Islet precursor cell (in vitro differentiated cells): ENCODE data around the gene USE1.
A peak's percentile ranks its signal among the peaks of the same experiment; 100 is the strongest.

Experiments
- DNase-seq: peaks from one replicate; pipeline ENCODE4 v3.0.0-alpha.2; 2018

USE1 gene

GRCh38 chr19:17235971-17236777 lies 21.0 kb downstream of the USE1 start:
- peak; percentile 78 for DNase-seq

GRCh38 chr19:17236811-17237543 lies 21.8 kb downstream of the USE1 start:
- DNase-seq, result no peak

GRCh38 chr19:17237747-17238706 lies 22.9 kb downstream of the USE1 start:
- DNase-seq, result no peak

- DNase-seq, result no peak
Measured at GRCh38 chr19:17240062-17240752, 25.1 kb downstream of the USE1 start.

- no peak for DNase-seq
Measured at GRCh38 chr19:17240826-17241399, 25.8 kb downstream of the USE1 start.

- no peak for DNase-seq
Measured at GRCh38 chr19:17242431-17243208, 27.5 kb downstream of the USE1 start.

GRCh38 chr19:17243211-17243829 lies 28.2 kb downstream of the USE1 start:
- no peak for DNase-seq

GRCh38 chr19:17243830-17244617 lies 28.9 kb downstream of the USE1 start:
- DNase-seq, result peak; percentile 80

GRCh38 chr19:17244618-17245534 lies 29.7 kb downstream of the USE1 start:
- DNase-seq, result no peak

GRCh38 chr19:17245535-17245984 lies 30.4 kb downstream of the USE1 start, which contains the start of gene NR2F6:
NR2F6 (minus strand) TSS chr19:17245919; CDS start chr19:17245220, 699 bp downstream.
- no peak for DNase-seq

- peak; percentile 90 for DNase-seq
Measured at GRCh38 chr19:17246681-17247425, 31.7 kb downstream of the USE1 start.

- DNase-seq, result peak; percentile 76
Measured at GRCh38 chr19:17248011-17248776, 33.0 kb downstream of the USE1 start.

- no peak for DNase-seq
Measured at GRCh38 chr19:17249887-17250548, 34.9 kb downstream of the USE1 start.

- DNase-seq, result no peak
Measured at GRCh38 chr19:17254636-17255035, 39.5 kb downstream of the USE1 start.

GRCh38 chr19:17255150-17255621 lies 40.0 kb downstream of the USE1 start:
- DNase-seq, result no peak

GRCh38 chr19:17256130-17256529 lies 41.0 kb downstream of the USE1 start:
- no peak for DNase-seq
